H1 (cell line): Measurements from ENCODE around the gene TLE2.

Experiments used
- ASH2L ChIP-seq: fragments of 200-600, 300-600 bp; sonication (generic); IDR thresholded peaks from one replicate; pipeline ENCODE4 v1.7.1; 2017; ENCODE audit warnings: low read length
- BRCA1 ChIP-seq: IDR thresholded peaks from 2 replicates; pipeline ENCODE4 v1.6.1; 2012; ENCODE audit warnings: low read depth, low read length, improper control_type of control experiment
- CHD1 ChIP-seq: IDR thresholded peaks from 2 replicates; pipeline ENCODE4 v1.6.1; 2012; ENCODE audit warnings: low read depth, low read length, improper control_type of control experiment
- CREB1 ChIP-seq: IDR thresholded peaks from 2 replicates; pipeline ENCODE4 v1.6.1; 2012; ENCODE audit warnings: inconsistent platforms
- HDAC6 ChIP-seq: IDR thresholded peaks from one replicate; pipeline ENCODE4 v1.7.1; 2012; ENCODE audit warnings: low read depth, mild to moderate bottlenecking, inconsistent platforms, low read length, moderate library complexity
- POLR2A ChIP-seq, 2 experiments: IDR thresholded peaks; 1 replicate in 1 of 2; 2 replicates in 1 of 2; pipeline ENCODE4 v1.6.1; 2011; ENCODE audit warnings: low read depth in 2 of 2, low read length in 2 of 2, mild to moderate bottlenecking in 2 of 2; ENCODE audit errors: control extremely low read depth in 1 of 2
- SRF ChIP-seq: IDR thresholded peaks from 2 replicates; pipeline ENCODE4 v1.6.1; 2011; ENCODE audit warnings: mild to moderate bottlenecking, low read depth, low read length, moderate library complexity
- TAF1 ChIP-seq: IDR thresholded peaks from 2 replicates; pipeline ENCODE4 v1.6.1; 2011; ENCODE audit warnings: mild to moderate bottlenecking, low read depth, low read length
- TF ChIP-seq, protein P1 (sequence below), 3 experiments: IDR thresholded peaks; 1 replicate in 2 of 3; 2 replicates in 1 of 3; pipeline versions ENCODE4 v1.5.1 to v1.6.1; 2011; ENCODE audit warnings: low read length in 3 of 3, mild to moderate bottlenecking in 3 of 3, inconsistent platforms in 2 of 3, low read depth in 1 of 3, moderate library complexity in 1 of 3; ENCODE audit not compliant: insufficient read depth in 1 of 3; ENCODE audit errors: control extremely low read depth in 1 of 3
- TF ChIP-seq, protein P2 (sequence below): IDR thresholded peaks from 2 replicates; pipeline ENCODE4 v1.6.1; 2012; ENCODE audit warnings: inconsistent platforms

DNA sequence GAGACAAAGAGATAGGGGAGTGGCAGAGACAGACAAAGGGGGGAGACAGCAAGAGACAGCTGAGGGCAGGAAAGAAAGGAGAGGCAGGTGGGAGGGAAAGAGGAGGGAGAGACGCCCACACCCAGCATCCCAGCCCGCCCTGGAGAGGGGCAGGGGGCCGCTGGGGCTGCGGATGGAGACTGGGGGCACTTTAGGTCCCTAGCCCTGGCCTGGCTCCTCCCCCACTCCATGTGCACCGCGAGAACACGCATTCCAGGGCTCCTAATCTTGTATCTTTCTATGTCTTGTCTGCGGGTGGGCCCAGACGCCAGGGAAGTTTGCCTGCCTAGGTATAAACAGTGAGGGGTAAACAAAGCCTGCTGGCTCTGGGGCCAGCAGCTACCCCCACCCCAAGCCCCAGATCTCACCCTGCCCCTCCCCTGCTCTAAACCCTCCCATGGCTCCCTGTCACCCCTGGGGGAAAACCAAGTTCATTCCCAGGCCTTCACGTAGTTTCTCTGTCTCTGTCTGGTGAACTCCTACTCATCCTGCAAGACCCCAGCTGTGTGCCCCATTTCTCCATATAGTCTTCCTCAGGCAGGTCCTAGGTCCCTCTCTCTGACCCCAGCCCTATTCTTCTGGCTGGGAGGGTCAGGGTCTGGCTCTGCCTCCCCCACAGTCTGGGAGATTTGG is 27.5 kb upstream of the TLE2 start:
- TF ChIP-seq, protein P1, sequence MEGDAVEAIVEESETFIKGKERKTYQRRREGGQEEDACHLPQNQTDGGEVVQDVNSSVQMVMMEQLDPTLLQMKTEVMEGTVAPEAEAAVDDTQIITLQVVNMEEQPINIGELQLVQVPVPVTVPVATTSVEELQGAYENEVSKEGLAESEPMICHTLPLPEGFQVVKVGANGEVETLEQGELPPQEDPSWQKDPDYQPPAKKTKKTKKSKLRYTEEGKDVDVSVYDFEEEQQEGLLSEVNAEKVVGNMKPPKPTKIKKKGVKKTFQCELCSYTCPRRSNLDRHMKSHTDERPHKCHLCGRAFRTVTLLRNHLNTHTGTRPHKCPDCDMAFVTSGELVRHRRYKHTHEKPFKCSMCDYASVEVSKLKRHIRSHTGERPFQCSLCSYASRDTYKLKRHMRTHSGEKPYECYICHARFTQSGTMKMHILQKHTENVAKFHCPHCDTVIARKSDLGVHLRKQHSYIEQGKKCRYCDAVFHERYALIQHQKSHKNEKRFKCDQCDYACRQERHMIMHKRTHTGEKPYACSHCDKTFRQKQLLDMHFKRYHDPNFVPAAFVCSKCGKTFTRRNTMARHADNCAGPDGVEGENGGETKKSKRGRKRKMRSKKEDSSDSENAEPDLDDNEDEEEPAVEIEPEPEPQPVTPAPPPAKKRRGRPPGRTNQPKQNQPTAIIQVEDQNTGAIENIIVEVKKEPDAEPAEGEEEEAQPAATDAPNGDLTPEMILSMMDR (IDR thresholded peaks at IDR 0.05; ENCODE audit: control extremely low read depth in 1 of 3, insufficient read depth in 1 of 3, low read depth in 1 of 3, low read length in 3 of 3), result no peak
- TF ChIP-seq TAF1, result no peak
- TF ChIP-seq CHD1, result no peak
- TF ChIP-seq SRF, result no peak
- TF ChIP-seq, protein P2, sequence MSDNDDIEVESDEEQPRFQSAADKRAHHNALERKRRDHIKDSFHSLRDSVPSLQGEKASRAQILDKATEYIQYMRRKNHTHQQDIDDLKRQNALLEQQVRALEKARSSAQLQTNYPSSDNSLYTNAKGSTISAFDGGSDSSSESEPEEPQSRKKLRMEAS, result no peak
- no peak for TF ChIP-seq HDAC6
- no peak for TF ChIP-seq BRCA1
- no peak for TF ChIP-seq POLR2A (IDR thresholded peaks at IDR 0.05; ENCODE audit: control extremely low read depth in 1 of 2, low read depth in 2 of 2, low read length in 2 of 2)
- no peak for TF ChIP-seq CREB1
- no peak for TF ChIP-seq ASH2L
